RWPE1 (cell line): ENCODE results near the gene ZNF236.

Experiments used
- CTCF ChIA-PET: fragments of 350-600 bp; sonication (Branson Sonifier 250); formaldehyde crosslinking; extraction: SDS; loops from one replicate; lab custom pipeline; 2021; lab: Yijun Ruan, JAX
- POLR2A ChIA-PET: fragments of 400-600 bp; formaldehyde crosslinking; extraction: SDS; loops from one replicate; lab custom pipeline; 2020; ENCODE audit warnings: antibody characterized with exemption; ENCODE audit not compliant: low non-redundant PET; lab: Yijun Ruan, JAX
- DNase-seq: peaks from one replicate; pipeline ENCODE4 v3.0.0; 2012; ENCODE audit warnings: low spot score
- H3K27ac ChIP-seq: fragments of 450-650 bp; 2 replicates; pipeline ENCODE4 v1.5.1; 2017
- CTCF ChIP-seq: fragments of 450-650 bp; conservative IDR thresholded peaks from 2 replicates; pipeline ENCODE4 v1.5.1; 2017; ENCODE audit warnings: low read depth, mild to moderate bottlenecking

The ZNF236 gene

GRCh38 chr18:76881744-76882143 lies 59.4 kb downstream of the ZNF236 start:
- TF ChIP-seq CTCF, result no peak
- POLR2A ChIA-PET, result no interaction called here
- H3K27ac ChIP-seq, result no peak overlapping the region
- CTCF ChIA-PET, result no interaction called here
- DNase-seq, result no peak

GRCh38 chr18:76882146-76882545 lies 59.8 kb downstream of the ZNF236 start:
- ChIA-PET POLR2A (no interaction called here), CTCF (no interaction called here)
- no peak for DNase-seq
- no peak overlapping the region for H3K27ac ChIP-seq
- no peak for TF ChIP-seq CTCF

GRCh38 chr18:76885001-76885400 lies 62.6 kb downstream of the ZNF236 start:
- no peak for TF ChIP-seq CTCF
- CTCF ChIA-PET, result no interaction called here
- H3K27ac ChIP-seq, result no peak overlapping the region

GRCh38 chr18:76886112-76886511 lies 63.8 kb downstream of the ZNF236 start:
- no peak for TF ChIP-seq CTCF
- no peak for DNase-seq
- ChIA-PET POLR2A (no interaction called here), CTCF (no interaction called here)
- H3K27ac ChIP-seq, result no peak overlapping the region

More at GRCh38 chr18:76885001-76885400, 62.6 kb downstream of the ZNF236 start:
- POLR2A ChIA-PET, result no interaction called here
- DNase-seq, result no peak

- no peak overlapping the region for H3K27ac ChIP-seq
- no peak for DNase-seq
- CTCF ChIA-PET, result no interaction called here
- POLR2A ChIA-PET, result no interaction called here
- TF ChIP-seq CTCF, result no peak
Observed at GRCh38 chr18:76889091-76889699, 66.8 kb downstream of the ZNF236 start.

GRCh38 chr18:76892832-76893231 lies 70.5 kb downstream of the ZNF236 start:
- no peak for TF ChIP-seq CTCF
- CTCF ChIA-PET, result no interaction called here
- H3K27ac ChIP-seq, result no peak overlapping the region
- no peak for DNase-seq
- POLR2A ChIA-PET, result no interaction called here
